ENCODE results near the gene SGPL1. TPM values are rescaled to one million over a fixed set of nuclear protein-coding genes. Genes with fewer than 3 reads are reported as not detected.

The SGPL1 gene
- polyA plus RNA-seq, 1 donor from 2014 or later: 33.4 TPM

DNA sequence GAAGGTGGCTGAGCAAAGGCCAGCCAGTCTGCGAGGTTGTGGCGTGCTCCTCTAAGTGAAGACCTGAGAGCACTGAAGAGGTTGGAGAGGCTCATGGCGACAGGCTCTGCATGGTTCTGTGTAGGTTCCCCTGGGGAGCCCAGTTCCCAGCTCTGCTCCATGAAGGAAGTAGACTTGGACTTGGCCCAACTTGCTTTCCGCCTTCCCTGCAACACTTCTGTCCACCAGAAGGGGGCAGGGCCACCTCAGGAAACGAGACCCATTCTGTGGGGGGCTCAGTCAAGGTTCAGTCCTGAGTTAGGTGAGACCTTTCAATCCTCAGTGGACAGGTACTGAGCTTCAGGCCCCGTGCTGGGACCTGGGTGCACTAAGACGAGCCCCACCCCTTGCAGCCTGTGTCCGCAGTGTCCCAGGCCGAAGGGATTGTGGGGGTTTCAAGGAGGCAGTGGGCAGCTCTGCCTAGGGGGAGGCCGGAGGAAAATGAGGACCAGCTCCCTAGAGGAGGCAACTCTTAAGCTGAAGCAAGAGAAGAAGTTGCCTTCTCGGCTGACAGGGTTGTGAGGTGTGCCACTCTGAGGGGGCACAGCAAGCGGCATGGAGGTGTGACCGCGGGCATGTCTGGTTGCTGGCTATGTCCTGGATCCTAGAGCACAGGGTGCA lies 87.6 kb downstream of the SGPL1 start:
- Histone ChIP-seq H3K4me2 (ENCODE audit: low read length) (no peak overlapping the region), H2AFZ (ENCODE audit: low read depth, low read length) (no peak overlapping the region), H3K9me2 (ENCODE audit: insufficient read depth, low read length) (no peaks in the 10 kb centered on the region)

DNA sequence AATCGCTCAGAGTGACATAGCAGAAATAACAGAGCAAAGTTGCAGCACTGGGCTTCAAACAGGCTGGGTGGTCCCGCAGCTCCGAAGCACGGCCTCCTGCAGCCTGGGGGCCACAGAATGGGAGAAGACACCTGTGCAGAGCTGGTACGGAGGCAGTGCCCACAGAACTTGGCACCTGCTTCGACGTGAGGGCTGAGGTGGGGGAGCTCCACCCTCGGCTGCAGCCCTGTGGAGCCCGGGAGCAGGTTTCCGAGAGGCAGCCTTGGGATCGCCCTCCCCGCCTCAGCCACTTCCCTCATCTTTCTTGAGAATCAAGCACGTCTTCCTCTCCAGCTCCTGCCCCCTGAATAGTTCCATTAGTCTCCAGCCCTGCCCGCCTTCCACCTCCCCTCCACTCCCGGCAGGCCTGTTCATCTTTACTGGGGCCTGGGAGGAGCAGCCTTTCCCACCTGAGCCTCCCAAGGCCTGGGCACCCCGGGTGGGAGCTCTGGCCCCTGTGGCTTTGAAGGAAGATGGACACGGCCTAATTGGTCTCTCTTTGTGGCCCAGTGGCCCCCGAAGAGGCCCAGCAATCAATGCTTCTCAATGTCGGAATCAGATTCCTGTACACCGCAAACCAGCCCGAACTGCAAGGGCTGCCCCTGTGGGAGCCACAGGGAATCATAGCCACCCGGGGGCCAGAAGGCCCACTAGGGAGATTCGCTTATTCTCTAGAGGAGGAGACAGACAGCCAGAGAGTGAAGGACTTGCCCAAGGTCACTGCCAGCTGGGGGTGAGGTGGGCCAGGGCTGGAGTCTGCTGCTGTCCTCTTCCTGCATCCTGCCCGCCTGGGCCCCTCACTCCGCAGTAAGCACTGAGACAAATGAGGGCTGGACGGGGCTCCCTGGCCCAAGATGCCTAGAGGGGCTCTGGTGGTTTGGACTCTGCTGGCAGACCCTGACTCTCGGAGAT lies 89.6 kb downstream of the SGPL1 start:
- Histone ChIP-seq H3K27me3 (ENCODE audit: insufficient read depth, low read depth, low read length) (no peaks in the 10 kb centered on the region), H3K9ac (ENCODE audit: low read length) (no peak overlapping the region), H2AFZ (ENCODE audit: low read depth, low read length) (no peak overlapping the region), H4K20me1 (ENCODE audit: insufficient read depth) (no peaks in the 10 kb centered on the region), H3K36me3 (ENCODE audit: insufficient read depth, low read length) (no peaks in the 10 kb centered on the region), H3K4me3 (ENCODE audit: low read length) (no peak overlapping the region), H3K9me2 (ENCODE audit: insufficient read depth, low read length) (no peaks in the 10 kb centered on the region), H3K27ac (ENCODE audit: low read length) (no peak overlapping the region), H3F3A (ENCODE audit: insufficient read depth, low read length, poor library complexity, severe bottlenecking) (no peaks in the 10 kb centered on the region), H3K4me2 (ENCODE audit: low read length) (no peak overlapping the region), H3K9me3 (ENCODE audit: low read length) (no peaks in the 10 kb centered on the region), H3K79me2 (replicated peaks; ENCODE audit: insufficient read depth, low read length) (no peaks in the 10 kb centered on the region)
- TF ChIP-seq EZH2 (IDR thresholded peaks at IDR 0.05; ENCODE audit: borderline replicate concordance, insufficient read depth, low read length, poor library complexity, severe bottlenecking): no peak
- TF ChIP-seq, protein P1, sequence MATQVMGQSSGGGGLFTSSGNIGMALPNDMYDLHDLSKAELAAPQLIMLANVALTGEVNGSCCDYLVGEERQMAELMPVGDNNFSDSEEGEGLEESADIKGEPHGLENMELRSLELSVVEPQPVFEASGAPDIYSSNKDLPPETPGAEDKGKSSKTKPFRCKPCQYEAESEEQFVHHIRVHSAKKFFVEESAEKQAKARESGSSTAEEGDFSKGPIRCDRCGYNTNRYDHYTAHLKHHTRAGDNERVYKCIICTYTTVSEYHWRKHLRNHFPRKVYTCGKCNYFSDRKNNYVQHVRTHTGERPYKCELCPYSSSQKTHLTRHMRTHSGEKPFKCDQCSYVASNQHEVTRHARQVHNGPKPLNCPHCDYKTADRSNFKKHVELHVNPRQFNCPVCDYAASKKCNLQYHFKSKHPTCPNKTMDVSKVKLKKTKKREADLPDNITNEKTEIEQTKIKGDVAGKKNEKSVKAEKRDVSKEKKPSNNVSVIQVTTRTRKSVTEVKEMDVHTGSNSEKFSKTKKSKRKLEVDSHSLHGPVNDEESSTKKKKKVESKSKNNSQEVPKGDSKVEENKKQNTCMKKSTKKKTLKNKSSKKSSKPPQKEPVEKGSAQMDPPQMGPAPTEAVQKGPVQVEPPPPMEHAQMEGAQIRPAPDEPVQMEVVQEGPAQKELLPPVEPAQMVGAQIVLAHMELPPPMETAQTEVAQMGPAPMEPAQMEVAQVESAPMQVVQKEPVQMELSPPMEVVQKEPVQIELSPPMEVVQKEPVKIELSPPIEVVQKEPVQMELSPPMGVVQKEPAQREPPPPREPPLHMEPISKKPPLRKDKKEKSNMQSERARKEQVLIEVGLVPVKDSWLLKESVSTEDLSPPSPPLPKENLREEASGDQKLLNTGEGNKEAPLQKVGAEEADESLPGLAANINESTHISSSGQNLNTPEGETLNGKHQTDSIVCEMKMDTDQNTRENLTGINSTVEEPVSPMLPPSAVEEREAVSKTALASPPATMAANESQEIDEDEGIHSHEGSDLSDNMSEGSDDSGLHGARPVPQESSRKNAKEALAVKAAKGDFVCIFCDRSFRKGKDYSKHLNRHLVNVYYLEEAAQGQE (IDR thresholded peaks at IDR 0.05; ENCODE audit: borderline replicate concordance): no peak
- TF ChIP-seq EP300 (conservative IDR thresholded peaks at IDR 0.05; ENCODE audit: poor library complexity, severe bottlenecking): no peak
- no peak for TF ChIP-seq SMC3 (conservative IDR thresholded peaks at IDR 0.05; ENCODE audit: poor library complexity)
- no peak for TF ChIP-seq POLR2AphosphoS5 (IDR thresholded peaks at IDR 0.05)
- TF ChIP-seq RAD21 (conservative IDR thresholded peaks at IDR 0.05): no peak

More for the DNA sequence above, 87.6 kb downstream of the SGPL1 start:
- Histone ChIP-seq H3K79me2 (replicated peaks; ENCODE audit: insufficient read depth, low read length) (no peaks in the 10 kb centered on the region), H3K27ac (ENCODE audit: low read length) (no peak overlapping the region), H4K20me1 (ENCODE audit: insufficient read depth) (no peaks in the 10 kb centered on the region), H3K9ac (ENCODE audit: low read length) (no peak overlapping the region), H3K27me3 (ENCODE audit: insufficient read depth, low read depth, low read length) (no peaks in the 10 kb centered on the region), H3K36me3 (ENCODE audit: insufficient read depth, low read length) (no peaks in the 10 kb centered on the region), H3F3A (ENCODE audit: insufficient read depth, low read length, poor library complexity, severe bottlenecking) (no peaks in the 10 kb centered on the region), H3K9me3 (ENCODE audit: low read length) (no peaks in the 10 kb centered on the region), H3K4me3 (ENCODE audit: low read length) (no peak overlapping the region)
- TF ChIP-seq TAF1 (IDR thresholded peaks at IDR 0.05; ENCODE audit: low read depth): no peak
- TF ChIP-seq, protein P2, sequence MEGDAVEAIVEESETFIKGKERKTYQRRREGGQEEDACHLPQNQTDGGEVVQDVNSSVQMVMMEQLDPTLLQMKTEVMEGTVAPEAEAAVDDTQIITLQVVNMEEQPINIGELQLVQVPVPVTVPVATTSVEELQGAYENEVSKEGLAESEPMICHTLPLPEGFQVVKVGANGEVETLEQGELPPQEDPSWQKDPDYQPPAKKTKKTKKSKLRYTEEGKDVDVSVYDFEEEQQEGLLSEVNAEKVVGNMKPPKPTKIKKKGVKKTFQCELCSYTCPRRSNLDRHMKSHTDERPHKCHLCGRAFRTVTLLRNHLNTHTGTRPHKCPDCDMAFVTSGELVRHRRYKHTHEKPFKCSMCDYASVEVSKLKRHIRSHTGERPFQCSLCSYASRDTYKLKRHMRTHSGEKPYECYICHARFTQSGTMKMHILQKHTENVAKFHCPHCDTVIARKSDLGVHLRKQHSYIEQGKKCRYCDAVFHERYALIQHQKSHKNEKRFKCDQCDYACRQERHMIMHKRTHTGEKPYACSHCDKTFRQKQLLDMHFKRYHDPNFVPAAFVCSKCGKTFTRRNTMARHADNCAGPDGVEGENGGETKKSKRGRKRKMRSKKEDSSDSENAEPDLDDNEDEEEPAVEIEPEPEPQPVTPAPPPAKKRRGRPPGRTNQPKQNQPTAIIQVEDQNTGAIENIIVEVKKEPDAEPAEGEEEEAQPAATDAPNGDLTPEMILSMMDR (IDR thresholded peaks at IDR 0.05; ENCODE audit: poor library complexity, severe bottlenecking): peak; percentile 84
- peak; percentile 89 for TF ChIP-seq SMC3 (conservative IDR thresholded peaks at IDR 0.05; ENCODE audit: poor library complexity)
- TF ChIP-seq MXI1 (conservative IDR thresholded peaks at IDR 0.05; ENCODE audit: poor library complexity, severe bottlenecking): no peak
- peak; percentile 85 for TF ChIP-seq RAD21 (conservative IDR thresholded peaks at IDR 0.05)
- TF ChIP-seq EZH2 (IDR thresholded peaks at IDR 0.05; ENCODE audit: borderline replicate concordance, insufficient read depth, low read length, poor library complexity, severe bottlenecking): no peak
- TF ChIP-seq POLR2AphosphoS5 (IDR thresholded peaks at IDR 0.05): no peak
- TF ChIP-seq EP300 (conservative IDR thresholded peaks at IDR 0.05; ENCODE audit: poor library complexity, severe bottlenecking): no peak
- TF ChIP-seq, protein P1 (IDR thresholded peaks at IDR 0.05; ENCODE audit: borderline replicate concordance): no peak

Data from neural cell (in vitro differentiated cells).